ENCODE measurements around the gene CCDC15. TPM values are rescaled to one million over a fixed set of nuclear protein-coding genes. Genes with fewer than 3 reads are reported as not detected.

CCDC15 gene
- total and polyA plus RNA-seq, 2 of the 13 experiments (the other 11 are each of a cell fraction or from before 2014, with no cell fraction given), result 2.2 to 4.6 TPM

GRCh38 chr11:125063429-125064043 is 109.5 kb downstream of the CCDC15 start:
- H4K20me1 ChIP-seq (ENCODE audit: insufficient read depth, low read length), result no peaks in the 10 kb centered on the region
- H3K4me3 ChIP-seq (replicated peaks in 1 of 3; ENCODE audit: insufficient read depth in 1 of 3, low read depth in 2 of 3, low read length in 3 of 3), result peak overlapping the region; percentile 66 to 78 (median 72)
- peaks cover 57% of the 10 kb centered on the region for H3K4me1 ChIP-seq (ENCODE audit: insufficient read depth, low read length)
- no peaks in the 10 kb centered on the region; a peak in 1 of 5 replicates for H3K27me3 ChIP-seq (ENCODE audit: control insufficient read depth in 1 of 2, insufficient read depth in 2 of 2, low read length in 2 of 2)
- in situ Hi-C loops (cut with HindIII; ENCODE audit: extremely low pct_ligation_motif_present, low pct_unique_long_range_greater_than_20kb) (no loop called here), intact Hi-C loops (cut with micrococcal nuclease; ENCODE audit: unreplicated experiment) (loop anchor here (1.0 kb wide), 1 partner anchor 48 kb away; the partner anchor contains the start of gene TMEM218)
- DNase-seq (ENCODE audit: low spot score) (no peak), ATAC-seq (peak; percentile 51), FAIRE-seq (no peak)
- H3K79me2 ChIP-seq (ENCODE audit: insufficient read depth, low read length), result no peaks in the 10 kb centered on the region
- ChIA-PET CTCF (ENCODE audit: low intra/inter-chr PET ratio, low total read pairs) (no interaction called here), POLR2A (interaction anchor here (0.9 to 1.3 kb wide), 2 partner anchors 8 to 9 kb away, joined by 3 to 5 read pairs; no protein-coding TSS in a partner anchor)
- no peaks in the 10 kb centered on the region for H3K9me3 ChIP-seq (ENCODE audit: low read length)
- peak overlapping the region; percentile 60 for H2AFZ ChIP-seq (ENCODE audit: low read length)
- no peak overlapping the region for H3K27ac ChIP-seq (ENCODE audit: extremely low read length, insufficient read depth, low read length)
- H3K9ac ChIP-seq (ENCODE audit: insufficient read depth, low read depth, low read length), result peak overlapping the region; percentile 60; the same call in 1 of the 2 replicates
- no peaks in the 10 kb centered on the region for H3K36me3 ChIP-seq (replicated peaks in 1 of 2; ENCODE audit: control insufficient read depth in 1 of 2, insufficient read depth in 2 of 2, low read length in 2 of 2)
- H3K4me2 ChIP-seq (ENCODE audit: low read depth, low read length), result peak overlapping the region; percentile 90
- BruUV-seq (replicated peaks), result no TSS peak
- WGBS (ENCODE audit: low lambda C conversion rate), result 3% methylated on average over 6 of the region's 38 CpGs
- no peak for TF ChIP-seq MXD3 (CRISPR knock-in tag; IDR thresholded peaks at IDR 0.05)
- no peak for TF ChIP-seq ZNF605 (CRISPR knock-in tag; IDR thresholded peaks at IDR 0.05)
- no peak for TF ChIP-seq SETDB1 (CRISPR knock-in tag; IDR thresholded peaks at IDR 0.05; ENCODE audit: borderline replicate concordance)
- no peak for TF ChIP-seq SALL1 (CRISPR knock-in tag; IDR thresholded peaks at IDR 0.05)
- TF ChIP-seq ZNF121 (CRISPR knock-in tag; IDR thresholded peaks at IDR 0.05), result no peak
- no peak for TF ChIP-seq DNMT1 (CRISPR knock-in tag; IDR thresholded peaks at IDR 0.05)
- TF ChIP-seq KLF13 (CRISPR knock-in tag; IDR thresholded peaks at IDR 0.05), result no peak
- TF ChIP-seq CTCF (CRISPR knock-in tag; IDR thresholded peaks at IDR 0.05), result no peak
- 0 out of 2 replicates have a peak, but pooled peaks have one; percentile 39 for TF ChIP-seq ZNF788 (CRISPR knock-in tag; IDR thresholded peaks at IDR 0.05; ENCODE audit: borderline replicate concordance)
- no peak for TF ChIP-seq ZNF713 (CRISPR knock-in tag; IDR thresholded peaks at IDR 0.05)
- no peak for TF ChIP-seq ZNF235 (CRISPR knock-in tag; IDR thresholded peaks at IDR 0.05; ENCODE audit: borderline replicate concordance)
- no peak for TF ChIP-seq ZKSCAN1 (IDR thresholded peaks at IDR 0.05; ENCODE audit: low read length)
- TF ChIP-seq ZNF546 (CRISPR knock-in tag; conservative IDR thresholded peaks at IDR 0.05), result no peak
- no peak for TF ChIP-seq ZNF335 (CRISPR knock-in tag; IDR thresholded peaks at IDR 0.05)
- TF ChIP-seq ZNF136 (CRISPR knock-in tag; IDR thresholded peaks at IDR 0.05; ENCODE audit: low read depth), result no peak
- TF ChIP-seq NR3C1 (CRISPR knock-in tag; IDR thresholded peaks at IDR 0.05), result no peak
- no peak for TF ChIP-seq REXO4 (CRISPR knock-in tag; IDR thresholded peaks at IDR 0.05; ENCODE audit: borderline replicate concordance)
- TF ChIP-seq SP1 (IDR thresholded peaks at IDR 0.05), result no peak
- TF ChIP-seq SP1 (CRISPR knock-in tag; IDR thresholded peaks at IDR 0.05), result no peak
- TF ChIP-seq HES4 (CRISPR knock-in tag; IDR thresholded peaks at IDR 0.05; ENCODE audit: borderline replicate concordance), result peak; percentile 54; the same call in 1 of the 2 replicates
- no peak for TF ChIP-seq TP53 (CRISPR knock-in tag; conservative IDR thresholded peaks at IDR 0.05)
- TF ChIP-seq THYN1 (CRISPR knock-in tag; IDR thresholded peaks at IDR 0.05; ENCODE audit: borderline replicate concordance, low read depth), result no peak
- TF ChIP-seq ZNF619 (CRISPR knock-in tag; IDR thresholded peaks at IDR 0.05), result no peak; the same call in 1 of the 2 replicates
- TF ChIP-seq KDM5B (CRISPR knock-in tag; IDR thresholded peaks at IDR 0.05; ENCODE audit: borderline replicate concordance), result peak; percentile 41; the same call in 1 of the 2 replicates
- TF ChIP-seq ATF5 (CRISPR knock-in tag; IDR thresholded peaks at IDR 0.05; ENCODE audit: low read depth), result no peak

Data from HepG2 (cell line).